Endothelial cell of umbilical vein (primary cell): ENCODE results near the gene EHMT1. TPM values are rescaled to one million over a fixed set of nuclear protein-coding genes. Genes with fewer than 3 reads are reported as not detected.

Source experiments
- BruUV-seq: library from RNA; stranded (reverse); fragments of 400-500 nt; replicated peaks from 2 replicates; lab custom pipeline; 2021; lab: Mats Ljungman, UMichigan
- CTCF ChIA-PET: fragments of 300-600, 350-600 bp; sonication (Branson Sonifier 250); formaldehyde crosslinking; loops from one replicate; lab custom pipeline; 2021; ENCODE audit warnings: antibody characterized with exemption, inconsistent platforms; lab: Charles Lee
- POLR2A ChIA-PET: fragments of 300-600, 350-600 bp; sonication (Branson Sonifier 250); formaldehyde crosslinking; loops from one replicate; lab custom pipeline; 2021; ENCODE audit warnings: antibody characterized with exemption, inconsistent platforms; lab: Charles Lee
- DNase-seq: peaks from one replicate; pipeline ENCODE4 v3.0.0-alpha.2; 2011; ENCODE audit warnings: low read depth, low spot score
- FAIRE-seq: peaks from 2 replicates; lab custom pipeline; 2011; peaks lifted over from hg19 to GRCh38; lab: Jason Lieb, UNC
- H2AFZ ChIP-seq: 2 replicates; pipeline ENCODE4 v1.6.0; 2012; ENCODE audit warnings: low read depth, low read length, control low read depth, inconsistent platforms
- H3K27ac ChIP-seq: 2 replicates; pipeline ENCODE4 v1.5.1; 2011; ENCODE audit warnings: low read depth, mild to moderate bottlenecking, control low read depth, low read length, moderate library complexity; ENCODE audit not compliant: insufficient read depth
- H3K27me3 ChIP-seq, 2 experiments: 2 replicates each; pipeline versions ENCODE4 v1.6.0 to v1.6.1; 2011; ENCODE audit warnings: low read length in 2 of 2, mixed read lengths in 1 of 2; ENCODE audit not compliant: control insufficient read depth in 2 of 2, insufficient read depth in 2 of 2
- H3K36me3 ChIP-seq, 2 experiments: 2 replicates in 1 of 2; 3 replicates in 1 of 2; pipeline ENCODE4 v1.5.1; 2011; ENCODE audit warnings: low read length in 2 of 2, mild to moderate bottlenecking in 1 of 2, moderate library complexity in 1 of 2; ENCODE audit not compliant: control insufficient read depth in 2 of 2, insufficient read depth in 2 of 2; ENCODE audit errors: extremely low read depth in 1 of 2
- H3K4me1 ChIP-seq: 3 replicates; pipeline ENCODE4 v1.5.1; 2011; ENCODE audit warnings: mild to moderate bottlenecking, low read length; ENCODE audit not compliant: control insufficient read depth, insufficient read depth; ENCODE audit errors: extremely low read depth
- H3K4me2 ChIP-seq: 2 replicates; pipeline ENCODE4 v1.6.1; 2011; ENCODE audit warnings: low read length, control low read depth, mixed read lengths; ENCODE audit not compliant: insufficient read depth
- H3K4me3 ChIP-seq, 3 experiments: fragments of 200-600 bp in 1 of 3; sonication (generic), shearing (Covaris generic) in 1 of 3; replicated peaks in 1 of 3; 2 replicates each; pipeline ENCODE4 v1.5.1; 2011 to 2016; ENCODE audit warnings: control low read depth in 3 of 3, low read length in 3 of 3, mild to moderate bottlenecking in 2 of 3, inconsistent platforms in 1 of 3, low read depth in 1 of 3, moderate library complexity in 1 of 3; ENCODE audit not compliant: insufficient read depth in 1 of 3
- H3K79me2 ChIP-seq: 2 replicates; pipeline ENCODE4 v1.6.0; 2012; ENCODE audit warnings: low read length, inconsistent platforms; ENCODE audit not compliant: control insufficient read depth, insufficient read depth
- H3K9ac ChIP-seq: replicated peaks from 2 replicates; pipeline ENCODE3; 2011; ENCODE audit warnings: low read length, control low read depth; ENCODE audit not compliant: insufficient read depth; ENCODE audit errors: extremely low read depth
- H3K9me1 ChIP-seq: replicated peaks from 3 replicates; pipeline ENCODE4 v1.6.0; 2011; ENCODE audit warnings: mild to moderate bottlenecking, low read length; ENCODE audit not compliant: control insufficient read depth, insufficient read depth; ENCODE audit errors: extremely low read depth
- H3K9me3 ChIP-seq: replicated peaks from 2 replicates; pipeline ENCODE4 v1.5.1; 2012; ENCODE audit warnings: low read length, inconsistent platforms; ENCODE audit not compliant: control insufficient read depth, insufficient read depth
- H4K20me1 ChIP-seq: replicated peaks from 2 replicates; pipeline ENCODE3; 2011; ENCODE audit warnings: mild to moderate bottlenecking, low read length; ENCODE audit not compliant: control insufficient read depth, insufficient read depth; ENCODE audit errors: extremely low read depth
- CTCF ChIP-seq, 2 donors: IDR thresholded peaks; 1 replicate in 1 of 2; 2 replicates in 1 of 2; pipeline ENCODE4 v1.5.1; 2011; ENCODE audit warnings: low read length in 2 of 2, mild to moderate bottlenecking in 2 of 2, moderate library complexity in 2 of 2, control low read depth in 1 of 2, inconsistent platforms in 1 of 2, low read depth in 1 of 2; ENCODE audit not compliant: insufficient read depth in 1 of 2; ENCODE audit errors: extremely low read depth in 1 of 2
- EZH2 ChIP-seq: IDR thresholded peaks from 2 replicates; pipeline ENCODE4 v1.6.1; 2012; ENCODE audit warnings: borderline replicate concordance, low read depth, mild to moderate bottlenecking, moderate library complexity, low read length, inconsistent platforms; ENCODE audit not compliant: severe bottlenecking
- FOS ChIP-seq: IDR thresholded peaks from 2 replicates; pipeline ENCODE4 v1.6.1; 2011; ENCODE audit warnings: mild to moderate bottlenecking, low read length, moderate library complexity, borderline replicate concordance; ENCODE audit not compliant: insufficient read depth
- GATA2 ChIP-seq: IDR thresholded peaks from 2 replicates; pipeline ENCODE4 v1.7.0; 2011; ENCODE audit warnings: low read depth, mild to moderate bottlenecking, moderate library complexity, mixed read lengths, low read length; ENCODE audit not compliant: insufficient read length, insufficient read depth
- JUN ChIP-seq: IDR thresholded peaks from 2 replicates; pipeline ENCODE4 v1.6.1; 2011; ENCODE audit warnings: borderline replicate concordance, low read depth; ENCODE audit not compliant: insufficient read length, insufficient read depth
- MAX ChIP-seq: IDR thresholded peaks from 2 replicates; pipeline ENCODE4 v1.6.1; 2011; ENCODE audit not compliant: insufficient read depth, insufficient read length
- MYC ChIP-seq: IDR thresholded peaks from one replicate; pipeline ENCODE4 v1.6.1; 2011; ENCODE audit warnings: mild to moderate bottlenecking, low read depth, low read length
- POLR2A ChIP-seq: IDR thresholded peaks from 2 replicates; pipeline ENCODE4 v1.6.1; 2012; ENCODE audit warnings: low read depth, mild to moderate bottlenecking, control low read depth, low read length
- POLR2AphosphoS5 ChIP-seq: IDR thresholded peaks from 2 replicates; pipeline ENCODE4 v1.6.1; 2012; ENCODE audit warnings: low read depth, mild to moderate bottlenecking, control low read depth, low read length, moderate library complexity; ENCODE audit not compliant: insufficient read depth
- dilution Hi-C: fragments of 300-500 bp; cut with MboI; formaldehyde crosslinking; loops from one replicate; pipeline ENCODE4 v1.15.0; 2019; ENCODE audit warnings: low sequenced_read_pairs; ENCODE audit not compliant: extremely low pct_ligation_motif_present
- intact Hi-C: fragments of 100-400 bp; cut with micrococcal nuclease; formaldehyde crosslinking; loops from one replicate; pipeline ENCODE4 v1.10.0; 2022
- polyA plus RNA-seq, 4 experiments: library from polyadenylated mRNA; depleted of rRNA in 3 of 4; stranded (reverse) in 3 of 4; unstranded in 1 of 4; fragments of >200 nt; gene quantifications; 2 replicates each; pipeline versions ENCODE4 v1.2.1 to v1.2.3, GENCODE V29; 2011 to 2012; ENCODE audit warnings: missing spikeins in 1 of 4
- total RNA-seq: library from RNA; stranded (reverse); gene quantifications from 2 replicates; pipeline ENCODE4 v1.2.3, GENCODE V29; 2021

The EHMT1 gene
- total and polyA plus RNA-seq, 2 donors (not counting 3 experiments of a cell fraction or from before 2014, with no cell fraction given) = 48.2 to 104 TPM

GRCh38 chr9:137634016-137634415 lies 15.2 kb downstream of the EHMT1 start:
- H3K9ac ChIP-seq = no peak overlapping the region
- dilution Hi-C loops = no loop called here
- H3K27me3 ChIP-seq = no peaks in the 10 kb centered on the region
- ChIA-PET CTCF (no interaction called here), POLR2A (no interaction called here)
- H3K36me3 ChIP-seq = no peaks in the 10 kb centered on the region
- H3K4me3 ChIP-seq = no peak overlapping the region
- H3K9me3 ChIP-seq = no peaks in the 10 kb centered on the region
- H3K27ac ChIP-seq = no peak overlapping the region
- no peak overlapping the region for H2AFZ ChIP-seq
- peaks cover 4% of the 10 kb centered on the region for H4K20me1 ChIP-seq
- H3K4me1 ChIP-seq = peaks cover 22% of the 10 kb centered on the region
- intact Hi-C loops = no loop called here
- BruUV-seq = no TSS peak
- FAIRE-seq (no peak), DNase-seq (no peak)
- no peaks in the 10 kb centered on the region for H3K9me1 ChIP-seq
- TF ChIP-seq EZH2 (no peak), JUN (no peak), CTCF (IDR thresholded peaks at IDR 0.05; ENCODE audit: extremely low read depth in 1 of 2, insufficient read depth in 1 of 2, low read depth in 1 of 2, low read length in 2 of 2) (no peak), FOS (no peak), POLR2AphosphoS5 (no peak), POLR2A (no peak), GATA2 (no peak), MYC (no peak), MAX (no peak)
- H3K79me2 ChIP-seq = peaks cover 89% of the 10 kb centered on the region
- no peak overlapping the region for H3K4me2 ChIP-seq
